Keratinocyte (primary cell): ENCODE data around the gene TMEM52B. TPM values are rescaled to one million over a fixed set of nuclear protein-coding genes. Genes with fewer than 3 reads are reported as not detected.
"Not testable (repeated sequence)": the region's sequence is repeated elsewhere in the genome, so short reads cannot be mapped to it uniquely, and the experiment has no call there.

Source experiments
- DNase-seq: peaks from one replicate; pipeline ENCODE4 v3.0.0-alpha.2; 2011; ENCODE audit warnings: low read depth, missing footprints, low spot score
- FAIRE-seq: peaks from 2 replicates; lab custom pipeline; 2011; peaks lifted over from hg19 to GRCh38; lab: Jason Lieb, UNC
- H2AFZ ChIP-seq: 2 replicates; pipeline ENCODE4 v1.6.0; 2012; ENCODE audit warnings: low read length, control low read depth, inconsistent platforms; ENCODE audit not compliant: control insufficient read depth
- H3K27ac ChIP-seq: 2 replicates; pipeline ENCODE4 v1.5.1; 2011; ENCODE audit warnings: low read length; ENCODE audit not compliant: control insufficient read depth, insufficient read depth
- H3K27me3 ChIP-seq: 3 replicates; pipeline ENCODE4 v1.6.0; 2011; ENCODE audit warnings: low read length; ENCODE audit not compliant: control insufficient read depth, insufficient read depth; ENCODE audit errors: extremely low read depth
- H3K36me3 ChIP-seq, 2 experiments: 2 replicates in 1 of 2; 3 replicates in 1 of 2; pipeline ENCODE4 v1.5.1; 2011; ENCODE audit warnings: low read length in 2 of 2, mild to moderate bottlenecking in 1 of 2; ENCODE audit not compliant: control insufficient read depth in 2 of 2, insufficient read depth in 2 of 2; ENCODE audit errors: extremely low read depth in 1 of 2
- H3K4me1 ChIP-seq: 3 replicates; pipeline ENCODE4 v1.5.1; 2011; ENCODE audit warnings: low read length; ENCODE audit not compliant: control insufficient read depth, insufficient read depth; ENCODE audit errors: extremely low read depth
- H3K4me2 ChIP-seq: 3 replicates; pipeline ENCODE4 v1.6.0; 2011; ENCODE audit warnings: low read depth, low read length; ENCODE audit not compliant: control insufficient read depth, insufficient read depth; ENCODE audit errors: extremely low read depth
- H3K4me3 ChIP-seq, 3 experiments: fragments of 200-600 bp in 1 of 3; sonication (generic) in 1 of 3; 2 replicates in 2 of 3; 3 replicates in 1 of 3; pipeline ENCODE4 v1.5.1; 2011 to 2016; ENCODE audit warnings: low read length in 3 of 3, mild to moderate bottlenecking in 3 of 3, control low read depth in 2 of 3, inconsistent platforms in 1 of 3, low read depth in 1 of 3, mixed read lengths in 1 of 3, mixed run types in 1 of 3, moderate library complexity in 1 of 3; ENCODE audit not compliant: control insufficient read depth in 2 of 3, insufficient read depth in 2 of 3; ENCODE audit errors: extremely low read depth in 1 of 3
- H3K79me2 ChIP-seq: 2 replicates; pipeline ENCODE4 v1.6.0; 2012; ENCODE audit warnings: low read length; ENCODE audit not compliant: control insufficient read depth, insufficient read depth
- H3K9ac ChIP-seq: 3 replicates; pipeline ENCODE4 v1.6.0; 2011; ENCODE audit warnings: low read length; ENCODE audit not compliant: control insufficient read depth, insufficient read depth; ENCODE audit errors: extremely low read depth
- H3K9me1 ChIP-seq: 3 replicates; pipeline ENCODE4 v1.6.0; 2011; ENCODE audit warnings: low read length; ENCODE audit not compliant: control insufficient read depth, insufficient read depth; ENCODE audit errors: extremely low read depth
- H3K9me3 ChIP-seq: 2 replicates; pipeline ENCODE4 v1.5.1; 2012; ENCODE audit warnings: low read depth, low read length; ENCODE audit not compliant: control insufficient read depth
- H4K20me1 ChIP-seq: 3 replicates; pipeline ENCODE4 v1.6.0; 2011; ENCODE audit warnings: low read length; ENCODE audit not compliant: control insufficient read depth, insufficient read depth; ENCODE audit errors: extremely low read depth
- CTCF ChIP-seq, 3 experiments: IDR thresholded peaks in 1 of 3; conservative IDR thresholded peaks in 1 of 3; optimal IDR thresholded peaks in 1 of 3; 2 replicates in 2 of 3; 3 replicates in 1 of 3; pipeline versions ENCODE3 to v1.5.1; 2011; ENCODE audit warnings: low read length in 3 of 3, mild to moderate bottlenecking in 3 of 3, moderate library complexity in 2 of 3, control low read depth in 1 of 3, inconsistent platforms in 1 of 3; ENCODE audit not compliant: insufficient read depth in 2 of 3; ENCODE audit errors: extremely low read depth in 1 of 3
- EZH2 ChIP-seq: IDR thresholded peaks from one replicate; pipeline ENCODE4 v1.6.1; 2012; ENCODE audit warnings: inconsistent platforms, mild to moderate bottlenecking, low read length, moderate library complexity
- dilution Hi-C: fragments of 300-500 bp; cut with MboI; formaldehyde crosslinking; loops from one replicate; pipeline ENCODE4 v1.7.0; 2020; ENCODE audit warnings: low sequenced_read_pairs; ENCODE audit not compliant: extremely low pct_ligation_motif_present
- polyA plus RNA-seq, 5 experiments: library from polyadenylated mRNA; depleted of rRNA in 3 of 5; stranded (reverse) in 3 of 5; stranded (forward) in 1 of 5; unstranded in 1 of 5; fragments of >200 nt; gene quantifications; 1 replicate in 1 of 5; 2 replicates in 3 of 5; 3 replicates in 1 of 5; pipeline versions ENCODE4 v1.2.1 to v1.2.3, GENCODE V29; 2011 to 2012; ENCODE audit warnings: missing spikeins in 2 of 5, low read depth in 1 of 5, low replicate concordance in 1 of 5

Gene TMEM52B
- polyA plus RNA-seq, 1 donor (not counting 4 experiments of a cell fraction or from before 2014, with no cell fraction given) = not detected

- no peaks in the 10 kb centered on the region for H3K9me3 ChIP-seq
- no peak overlapping the region for H3K4me3 ChIP-seq
- dilution Hi-C loops = no loop called here
- no peak for DNase-seq
- no peak overlapping the region for H3K9ac ChIP-seq
- TF ChIP-seq CTCF (optimal IDR thresholded peaks at IDR 0.05 in 1 of 3, IDR thresholded peaks at IDR 0.05 in 1 of 3, conservative IDR thresholded peaks at IDR 0.05 in 1 of 3; ENCODE audit: extremely low read depth in 1 of 3, insufficient read depth in 2 of 3, low read length in 3 of 3) = no peak
- no peak for TF ChIP-seq EZH2
- no peaks in the 10 kb centered on the region for H3K27me3 ChIP-seq
- H3K4me1 ChIP-seq = peaks cover 24% of the 10 kb centered on the region
- no peak for FAIRE-seq
- H2AFZ ChIP-seq = no peak overlapping the region
- H3K36me3 ChIP-seq = no peaks in the 10 kb centered on the region
- H4K20me1 ChIP-seq = no peaks in the 10 kb centered on the region
- no peaks in the 10 kb centered on the region for H3K9me1 ChIP-seq
- no peaks in the 10 kb centered on the region for H3K79me2 ChIP-seq
- no peak overlapping the region for H3K27ac ChIP-seq
- H3K4me2 ChIP-seq = no peak overlapping the region
Measured at GRCh38 chr12:10184261-10184843, 5.5 kb downstream of the TMEM52B start.

DNA sequence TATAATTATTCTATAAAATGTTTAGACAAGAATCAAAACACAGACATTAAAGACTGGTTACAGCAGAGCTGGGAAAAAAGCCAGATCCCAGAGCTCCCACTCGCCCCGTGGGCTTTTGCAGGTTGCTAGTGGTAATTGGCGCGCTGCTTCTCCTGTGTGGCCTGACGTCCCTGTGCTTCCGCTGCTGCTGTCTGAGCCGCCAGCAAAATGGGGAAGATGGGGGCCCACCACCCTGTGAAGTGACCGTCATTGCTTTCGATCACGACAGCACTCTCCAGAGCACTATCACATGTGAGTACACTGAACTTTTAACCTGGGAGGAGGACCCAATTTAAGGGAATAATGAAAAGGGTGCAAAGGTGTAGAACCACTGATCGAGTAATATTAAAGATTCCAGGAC, 7.5 kb downstream of the TMEM52B start:
- dilution Hi-C loops = no loop called here
- no peak for FAIRE-seq

DNA sequence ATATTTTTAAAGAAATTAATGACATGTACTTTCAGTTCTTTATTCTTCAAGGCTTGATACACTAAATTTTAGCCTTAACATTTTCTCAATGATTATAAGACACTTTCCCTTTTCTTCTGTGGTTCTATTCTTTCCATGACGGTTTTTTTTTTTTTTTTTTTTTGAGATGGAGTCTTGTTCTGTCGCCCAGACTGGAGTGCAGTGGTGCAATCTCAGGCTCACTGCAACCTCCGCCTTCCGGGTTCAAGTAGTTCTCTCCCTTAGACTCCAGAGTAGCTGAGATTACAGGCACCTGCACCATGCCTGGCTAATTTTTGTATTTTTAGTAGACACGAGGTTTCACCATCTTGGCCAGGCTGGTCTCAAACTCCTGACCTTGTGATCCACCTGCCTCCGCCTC, 8.1 kb downstream of the TMEM52B start:
- H2AFZ ChIP-seq, H3K9me3 ChIP-seq, H4K20me1 ChIP-seq, H3K9me1 ChIP-seq, H3K79me2 ChIP-seq, H3K4me3 ChIP-seq, H3K27ac ChIP-seq, H3K4me2 ChIP-seq, H3K9ac ChIP-seq, DNase-seq, dilution Hi-C loops, H3K36me3 ChIP-seq, FAIRE-seq, H3K27me3 ChIP-seq: not testable (repeated sequence)
- H3K4me1 ChIP-seq = peaks cover 22% of the 10 kb centered on the region

More for the DNA sequence above, 7.5 kb downstream of the TMEM52B start:
- TF ChIP-seq CTCF (optimal IDR thresholded peaks at IDR 0.05 in 1 of 3, IDR thresholded peaks at IDR 0.05 in 1 of 3, conservative IDR thresholded peaks at IDR 0.05 in 1 of 3; ENCODE audit: extremely low read depth in 1 of 3, insufficient read depth in 2 of 3, low read length in 3 of 3) (no peak), EZH2 (no peak)
- H3K36me3 ChIP-seq = no peaks in the 10 kb centered on the region
- H4K20me1 ChIP-seq = no peaks in the 10 kb centered on the region
- H3K79me2 ChIP-seq = no peaks in the 10 kb centered on the region
- no peak overlapping the region for H3K27ac ChIP-seq
- H3K9ac ChIP-seq = no peak overlapping the region
- no peaks in the 10 kb centered on the region for H3K9me1 ChIP-seq
- no peaks in the 10 kb centered on the region for H3K27me3 ChIP-seq
- no peak overlapping the region for H3K4me3 ChIP-seq
- no peaks in the 10 kb centered on the region for H3K9me3 ChIP-seq
- H3K4me2 ChIP-seq = no peak overlapping the region
- H3K4me1 ChIP-seq = peaks cover 16% of the 10 kb centered on the region
- H2AFZ ChIP-seq = peak overlapping the region; percentile 34
- no peak for DNase-seq
